SK-N-SH (cell line): ENCODE results near the gene ATL3. TPM values are rescaled to one million over a fixed set of nuclear protein-coding genes. Genes with fewer than 3 reads are reported as not detected.
"Not testable (repeated sequence)": the region's sequence is repeated elsewhere in the genome, so short reads cannot be mapped to it uniquely, and the experiment has no call there.

Source experiments
- CTCF ChIA-PET: fragments of 300-600, 350-600 bp; formaldehyde crosslinking; extraction: SDS; loops from one replicate; lab custom pipeline; 2021; lab: Yijun Ruan, JAX
- POLR2A ChIA-PET: fragments of 350-600 bp; sonication (Branson Sonifier 250); formaldehyde crosslinking; extraction: SDS; loops from one replicate; lab custom pipeline; 2020; ENCODE audit warnings: antibody characterized with exemption, inconsistent platforms; lab: Yijun Ruan, JAX
- DNase-seq: peaks from one replicate; pipeline ENCODE4 v3.0.0; 2012
- H2AFZ ChIP-seq: fragments of 200-600 bp; sonication (generic); 2 replicates; pipeline ENCODE4 v1.8.1; 2016; ENCODE audit warnings: antibody characterized with exemption, mild to moderate bottlenecking, low read depth
- H3F3A ChIP-seq: fragments of 200-600 bp; sonication (generic); replicated peaks from 2 replicates; pipeline ENCODE3; 2016; ENCODE audit warnings: antibody characterized with exemption, mild to moderate bottlenecking; ENCODE audit not compliant: insufficient read depth
- H3K27ac ChIP-seq, 2 experiments: fragments of 200-500 bp in 1 of 2; fragments of 200-600 bp in 1 of 2; sonication (Bioruptor generic) in 1 of 2; sonication (generic), shearing (Covaris generic) in 1 of 2; 2 replicates each; pipeline versions ENCODE4 v1.5.1 to v1.6.1; 2014 to 2016; ENCODE audit warnings: low read depth in 2 of 2, inconsistent platforms in 1 of 2, low read length in 1 of 2, mild to moderate bottlenecking in 1 of 2, mixed read lengths in 1 of 2
- H3K27me3 ChIP-seq: fragments of 200-600 bp; sonication (generic), shearing (Covaris generic); 2 replicates; pipeline ENCODE4 v1.6.1; 2016; ENCODE audit warnings: mixed run types; ENCODE audit not compliant: insufficient read depth
- H3K36me3 ChIP-seq, 2 experiments: fragments of 200-500 bp in 1 of 2; fragments of 200-600 bp in 1 of 2; sonication (Bioruptor generic) in 1 of 2; sonication (generic) in 1 of 2; replicated peaks in 1 of 2; 2 replicates each; pipeline versions ENCODE3 to v1.5.1; 2014 to 2016; ENCODE audit warnings: low read length in 1 of 2, mild to moderate bottlenecking in 1 of 2; ENCODE audit not compliant: insufficient read depth in 2 of 2, control insufficient read depth in 1 of 2
- H3K4me1 ChIP-seq, 2 experiments: fragments of 200-500 bp in 1 of 2; fragments of 200-600 bp in 1 of 2; sonication (Bioruptor generic) in 1 of 2; sonication (generic), shearing (Covaris generic) in 1 of 2; 2 replicates each; pipeline versions ENCODE4 v1.5.1 to v1.6.1; 2014 to 2016; ENCODE audit warnings: low read depth in 1 of 2, low read length in 1 of 2, mixed run types in 1 of 2; ENCODE audit not compliant: insufficient read depth in 2 of 2, control insufficient read depth in 1 of 2
- H3K4me2 ChIP-seq: fragments of 200-600 bp; sonication (generic), shearing (Covaris generic); 2 replicates; pipeline ENCODE4 v1.6.1; 2017; ENCODE audit warnings: mixed run types
- H3K4me3 ChIP-seq, 2 experiments: fragments of 200-500 bp in 1 of 2; fragments of 200-600 bp in 1 of 2; sonication (Bioruptor generic) in 1 of 2; sonication (generic), shearing (Covaris generic) in 1 of 2; 2 replicates each; pipeline versions ENCODE4 v1.5.1 to v1.8.1; 2014 to 2016; ENCODE audit warnings: low read depth in 2 of 2, inconsistent platforms in 1 of 2, low read length in 1 of 2, mild to moderate bottlenecking in 1 of 2, mixed read lengths in 1 of 2, moderate library complexity in 1 of 2
- H3K79me2 ChIP-seq: fragments of 200-600 bp; sonication (generic); 2 replicates; pipeline ENCODE4 v1.8.1; 2017; ENCODE audit warnings: mild to moderate bottlenecking; ENCODE audit not compliant: insufficient read depth
- H3K9ac ChIP-seq: fragments of 200-600 bp; sonication (generic); 2 replicates; pipeline ENCODE4 v1.6.1; 2017; ENCODE audit warnings: mixed run types
- H3K9me2 ChIP-seq: fragments of 200-600 bp; sonication (generic); 2 replicates; pipeline ENCODE4 v1.6.1; 2017; ENCODE audit warnings: mixed run types
- H3K9me3 ChIP-seq: fragments of 200-600 bp; sonication (generic); 2 replicates; pipeline ENCODE4 v1.6.1; 2017; ENCODE audit warnings: mixed run types, mild to moderate bottlenecking, moderate library complexity
- H4K20me1 ChIP-seq: fragments of 200-600 bp; sonication (generic); 2 replicates; pipeline ENCODE4 v1.6.1; 2017; ENCODE audit warnings: mild to moderate bottlenecking, mixed run types; ENCODE audit not compliant: insufficient read depth
- CTCF ChIP-seq: fragments of 200-600 bp; sonication (generic); IDR thresholded peaks from 2 replicates; pipeline ENCODE4 v1.6.1; 2017; ENCODE audit warnings: antibody characterized with exemption, mild to moderate bottlenecking, moderate library complexity
- ELF1 ChIP-seq: IDR thresholded peaks from 2 replicates; pipeline ENCODE4 v1.4.0; 2012
- RAD21 ChIP-seq: IDR thresholded peaks from 2 replicates; pipeline ENCODE4 v1.6.1; 2012; ENCODE audit warnings: mild to moderate bottlenecking, low read length
- RCOR1 ChIP-seq: fragments of 150-350 bp; IDR thresholded peaks from 2 replicates; pipeline ENCODE4 v1.6.1; 2017; ENCODE audit warnings: antibody characterized with exemption, low read length
- SMC3 ChIP-seq: IDR thresholded peaks from 2 replicates; pipeline ENCODE4 v1.6.1; 2012; ENCODE audit warnings: low read depth, low read length, improper control_type of control experiment
- WGBS: methylation state at CpG from one replicate; pipeline ENCODE4 v1.1.6; 2017; ENCODE audit warnings: low lambda C conversion rate; 5-methylcytosine and 5-hydroxymethylcytosine counted together
- polyA plus RNA-seq, 3 experiments: library from polyadenylated mRNA; depleted of rRNA; stranded (reverse); fragments of >200 nt; gene quantifications; 2 replicates each; pipeline ENCODE4 v1.2.3, GENCODE V29; 2012

The ATL3 gene
- polyA plus RNA-seq, 1 of the 3 experiments (the other 2 are of a cell fraction) = 13.1 TPM

DNA sequence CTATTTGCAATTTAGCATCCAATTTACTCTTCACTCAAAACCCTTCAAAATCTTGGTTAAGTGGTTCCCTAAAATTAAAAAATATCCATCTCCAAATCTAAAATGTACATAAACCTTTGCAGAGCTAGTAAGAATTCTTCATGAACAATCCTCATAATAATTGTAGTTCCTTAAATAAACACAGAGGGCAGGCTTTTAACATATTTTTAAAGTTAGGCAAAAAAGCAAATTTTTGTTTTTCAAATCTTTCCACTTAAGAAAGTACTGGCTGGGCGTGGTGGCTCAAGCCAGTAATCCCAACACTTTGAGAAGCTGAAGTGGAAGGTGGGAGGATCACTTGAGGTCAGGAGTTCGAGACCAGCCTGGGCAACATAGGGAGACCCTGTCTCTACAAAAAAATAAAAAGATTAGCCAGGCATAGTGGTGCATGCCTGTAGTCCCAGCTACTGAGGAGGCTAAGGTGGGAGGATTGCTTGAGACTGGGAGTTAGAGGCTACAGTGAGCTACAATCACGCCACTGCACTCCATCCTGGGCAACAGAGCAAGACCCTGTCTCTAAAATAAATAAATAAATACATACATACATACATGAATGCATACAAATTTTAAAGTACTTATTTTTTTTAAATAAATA lies 31.9 kb downstream of the ATL3 start:
- TF ChIP-seq ELF1 = no peak
- peak; percentile 68 for TF ChIP-seq CTCF
- H3K9me2 ChIP-seq = no peaks in the 10 kb centered on the region
- H3K27me3 ChIP-seq = no peaks in the 10 kb centered on the region
- H3K4me1 ChIP-seq = no peaks in the 10 kb centered on the region
- WGBS = 86% methylated on average over 3 of the region's 3 CpGs
- H3K4me2 ChIP-seq = no peak overlapping the region
- H3K27ac ChIP-seq = 0 out of 4 replicates have a peak overlapping the region, but pooled peaks of 1 of the 2 experiments have one; percentile 2
- H3K9me3 ChIP-seq = no peaks in the 10 kb centered on the region
- POLR2A ChIA-PET = no interaction called here
- no peak overlapping the region for H3K4me3 ChIP-seq
- no peak overlapping the region for H2AFZ ChIP-seq
- CTCF ChIA-PET = interaction anchor here (0.5 to 9.8 kb wide), 30 partner anchors 9 to 733 kb away, joined by 3 to 146 read pairs (median 4); partner anchors contain the start of genes ATL3, PLAAT2, PLAAT3 and RTN3
- peaks cover 41 to 67% of the 10 kb centered on the region in 2 experiments for H3K36me3 ChIP-seq
- no peaks in the 10 kb centered on the region; the same call in 1 of the 2 replicates for H4K20me1 ChIP-seq
- no peak for DNase-seq
- H3F3A ChIP-seq = peaks cover 4% of the 10 kb centered on the region
- no peak overlapping the region for H3K9ac ChIP-seq
- peaks cover 7% of the 10 kb centered on the region; the same call in 1 of the 2 replicates for H3K79me2 ChIP-seq

GRCh38 chr11:63638436-63638835 lies 32.7 kb downstream of the ATL3 start:
- WGBS = 93% methylated on average over 8 of the region's 8 CpGs
- H2AFZ ChIP-seq, H4K20me1 ChIP-seq, H3F3A ChIP-seq, DNase-seq, H3K4me2 ChIP-seq, H3K79me2 ChIP-seq, H3K9me3 ChIP-seq, H3K4me1 ChIP-seq, H3K27ac ChIP-seq, H3K9ac ChIP-seq, H3K9me2 ChIP-seq, H3K4me3 ChIP-seq, POLR2A ChIA-PET, H3K27me3 ChIP-seq: not testable (repeated sequence)
- peaks cover 35 to 64% of the 10 kb centered on the region in 2 experiments for H3K36me3 ChIP-seq
- CTCF ChIA-PET = interaction anchor here (0.5 to 9.8 kb wide), 31 partner anchors 10 to 732 kb away, joined by 3 to 146 read pairs (median 4); partner anchors contain the start of genes ATL3, PLAAT2, PLAAT3 and RTN3

- ChIA-PET CTCF (interaction anchor here (0.6 to 9.8 kb wide), 39 partner anchors 8 to 310 kb away, joined by 3 to 146 read pairs (median 4); no protein-coding TSS in a partner anchor), POLR2A (interaction anchor here (1.0 kb wide), 1 partner anchor 13 kb away, joined by 4 read pairs; no protein-coding TSS in a partner anchor)
- peak; percentile 67 for DNase-seq
- Histone ChIP-seq H2AFZ (no peak overlapping the region), H3K27ac (no peak overlapping the region), H3K79me2 (0 out of 2 replicates have a peak, but pooled peaks cover 7% of the 10 kb centered on the region), H3K4me3 (no peak overlapping the region; a peak in 1 of 4 replicates), H3K36me3 (peaks cover 29 to 65% of the 10 kb centered on the region in 2 experiments), H3K9ac (no peak overlapping the region), H3K27me3 (no peaks in the 10 kb centered on the region), H3K4me1 (no peaks in the 10 kb centered on the region), H3K9me3 (no peaks in the 10 kb centered on the region), H3K9me2 (no peaks in the 10 kb centered on the region), H3K4me2 (no peak overlapping the region), H4K20me1 (no peaks in the 10 kb centered on the region; the same call in 1 of the 2 replicates), H3F3A (no peaks in the 10 kb centered on the region)
- TF ChIP-seq RAD21 (peak; percentile 91), RCOR1 (no peak), SMC3 (peak; percentile 91), ELF1 (no peak), CTCF (peak; percentile 88)
- WGBS = 78% methylated on average over 10 of the region's 10 CpGs
These were observed 35.3 kb downstream of the ATL3 start for GRCh38 chr11:63635762-63636465.
